ENCODE results near the gene SEC61B.

Gene SEC61B

DNA sequence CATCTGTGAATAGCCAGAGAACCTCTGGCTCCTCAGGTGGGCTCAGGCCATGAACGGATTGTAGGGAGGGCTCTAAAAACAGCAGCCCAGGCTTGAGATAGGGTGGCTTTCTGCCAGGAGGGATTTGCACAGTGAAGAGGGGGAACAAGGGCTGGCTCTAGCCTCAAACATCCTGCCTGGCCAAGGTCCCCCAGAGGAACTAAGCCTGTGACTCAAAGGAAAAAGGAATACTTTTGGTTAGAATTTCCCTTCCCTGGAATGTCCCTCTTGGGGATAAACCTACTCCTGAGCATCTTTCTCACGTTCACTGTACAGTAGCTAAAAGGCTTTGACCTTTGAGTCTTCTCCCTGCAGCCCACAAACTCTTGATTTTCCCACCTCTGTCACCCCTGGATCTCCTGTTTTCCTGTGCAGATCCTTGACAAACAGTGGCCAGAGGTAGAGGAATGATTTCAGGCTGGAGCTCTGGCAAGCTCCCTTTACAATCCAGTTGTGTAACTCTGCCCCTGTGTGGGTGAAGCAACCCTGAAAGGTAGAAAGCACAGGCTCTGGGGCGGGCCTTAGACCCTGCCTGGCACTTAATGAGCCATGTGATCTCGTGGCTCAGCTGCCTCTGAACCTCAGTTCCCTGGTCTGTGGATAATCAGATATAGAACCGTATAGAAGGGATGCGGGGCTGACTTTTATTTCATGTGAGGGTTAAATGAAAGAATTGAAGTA is 17.4 kb downstream of the SEC61B start:
- FAIRE-seq, result no peak

GRCh38 chr9:99241106-99241505 is 19.0 kb downstream of the SEC61B start:
- FAIRE-seq, result no peak

- FAIRE-seq, result no peak
These were observed 22.5 kb downstream of the SEC61B start for GRCh38 chr9:99244344-99245260.

DNA sequence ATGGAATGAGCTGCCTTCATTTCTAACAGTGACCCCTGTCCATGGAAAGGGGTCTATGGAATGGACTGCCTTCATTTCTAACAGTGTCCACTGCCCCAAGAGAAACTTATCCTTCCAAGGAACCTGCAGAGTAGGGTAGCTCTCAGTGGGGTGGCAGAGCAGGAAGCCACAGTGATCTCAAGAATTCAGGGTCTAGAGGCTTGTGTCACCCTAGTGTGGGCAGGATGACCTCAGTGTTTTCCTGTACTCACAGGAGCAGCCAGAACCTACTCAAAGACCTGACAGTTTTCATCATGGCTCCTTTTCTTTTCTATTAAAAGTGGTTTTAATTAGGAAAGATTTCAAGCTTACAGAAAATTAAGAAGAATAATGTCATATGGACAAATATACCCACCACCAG is 27.5 kb downstream of the SEC61B start:
- FAIRE-seq, result no peak

GRCh38 chr9:99251157-99251556 is 29.1 kb downstream of the SEC61B start:
- no peak for FAIRE-seq

GRCh38 chr9:99253134-99253533 is 31.1 kb downstream of the SEC61B start:
- no peak for FAIRE-seq

DNA sequence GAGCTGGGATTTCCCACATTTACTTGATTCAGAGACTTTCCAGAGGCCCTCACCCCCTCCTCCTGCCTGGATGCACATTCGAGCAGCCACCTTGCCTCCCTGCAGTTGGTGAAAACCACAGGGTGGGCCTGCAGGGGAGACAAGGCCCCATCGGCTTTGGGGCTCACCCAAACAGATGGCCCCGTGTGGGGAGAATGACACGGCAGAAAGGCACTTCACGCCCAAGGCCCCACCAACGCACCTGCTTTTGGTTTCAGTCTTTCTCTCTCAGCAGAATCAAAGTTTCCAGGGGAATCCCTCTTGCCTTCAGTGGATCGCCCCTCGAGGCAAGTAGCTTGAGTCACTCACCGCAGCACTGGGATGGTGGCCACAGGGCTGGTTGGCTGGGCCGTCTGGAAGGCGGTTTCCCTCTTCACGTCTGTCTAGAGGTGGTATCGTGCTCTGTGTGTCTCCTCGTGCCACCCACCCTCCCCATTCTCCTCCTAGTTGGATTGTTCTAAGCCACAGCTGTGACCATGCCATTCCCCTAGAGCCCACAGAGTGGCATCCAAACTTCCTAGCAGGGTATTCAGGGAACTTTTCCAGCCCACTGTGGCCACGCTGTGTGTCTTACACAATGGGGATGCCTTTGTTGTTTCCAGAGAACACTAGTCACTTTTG is 31.8 kb downstream of the SEC61B start:
- no peak for FAIRE-seq

DNA sequence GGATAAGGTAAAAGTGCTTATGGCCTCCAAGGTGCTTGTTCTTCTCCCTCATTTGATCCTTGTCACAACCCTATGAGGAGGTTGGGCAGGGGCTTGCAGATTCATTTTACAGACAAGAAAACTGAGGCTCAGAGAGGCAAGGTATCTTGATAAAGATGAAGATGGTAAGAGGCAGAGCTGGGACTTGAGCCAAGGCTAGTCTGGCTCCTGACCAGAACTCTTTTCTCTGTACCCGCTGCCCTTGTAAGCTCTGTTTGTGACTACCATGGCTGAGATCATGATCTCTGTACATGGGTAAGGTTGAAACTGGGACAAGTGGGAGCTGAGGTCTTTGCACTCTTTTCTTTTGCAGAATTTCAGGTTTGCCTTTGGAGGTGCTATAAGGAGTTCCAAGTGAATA is 33.6 kb downstream of the SEC61B start:
- no peak for FAIRE-seq

DNA sequence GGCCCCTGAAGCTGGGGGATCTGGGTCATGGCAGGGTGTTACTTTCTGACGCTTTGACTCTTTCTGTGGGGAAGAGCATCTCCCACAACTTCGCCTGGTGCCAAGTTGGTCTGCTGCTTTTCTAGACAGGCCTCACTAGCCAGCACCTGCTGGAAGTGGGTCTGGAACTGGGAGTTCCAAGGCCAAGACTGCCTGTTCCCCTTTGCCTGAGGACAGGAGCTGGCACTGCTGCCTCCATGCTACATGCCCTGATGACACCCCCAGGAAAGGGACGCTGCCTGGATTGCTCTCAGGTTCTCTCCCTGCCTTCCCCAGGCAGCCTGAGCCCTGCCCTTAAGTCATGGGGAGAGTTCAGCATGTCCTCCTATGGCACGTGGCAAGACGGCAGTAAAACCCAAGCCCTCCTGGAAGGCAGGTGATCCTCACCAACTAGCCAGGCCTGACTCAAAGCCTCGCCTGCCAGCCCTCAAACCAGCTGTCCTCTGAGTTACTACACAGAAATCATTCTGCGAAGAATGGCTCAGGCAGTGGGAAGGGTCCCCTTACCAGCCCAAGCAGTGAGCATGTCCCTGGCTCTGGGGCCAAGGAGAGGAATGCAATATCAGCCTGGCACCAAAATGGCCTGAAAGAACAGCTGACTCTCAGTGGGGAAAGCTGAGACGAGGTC is 35.8 kb downstream of the SEC61B start:
- FAIRE-seq, result no peak

DNA sequence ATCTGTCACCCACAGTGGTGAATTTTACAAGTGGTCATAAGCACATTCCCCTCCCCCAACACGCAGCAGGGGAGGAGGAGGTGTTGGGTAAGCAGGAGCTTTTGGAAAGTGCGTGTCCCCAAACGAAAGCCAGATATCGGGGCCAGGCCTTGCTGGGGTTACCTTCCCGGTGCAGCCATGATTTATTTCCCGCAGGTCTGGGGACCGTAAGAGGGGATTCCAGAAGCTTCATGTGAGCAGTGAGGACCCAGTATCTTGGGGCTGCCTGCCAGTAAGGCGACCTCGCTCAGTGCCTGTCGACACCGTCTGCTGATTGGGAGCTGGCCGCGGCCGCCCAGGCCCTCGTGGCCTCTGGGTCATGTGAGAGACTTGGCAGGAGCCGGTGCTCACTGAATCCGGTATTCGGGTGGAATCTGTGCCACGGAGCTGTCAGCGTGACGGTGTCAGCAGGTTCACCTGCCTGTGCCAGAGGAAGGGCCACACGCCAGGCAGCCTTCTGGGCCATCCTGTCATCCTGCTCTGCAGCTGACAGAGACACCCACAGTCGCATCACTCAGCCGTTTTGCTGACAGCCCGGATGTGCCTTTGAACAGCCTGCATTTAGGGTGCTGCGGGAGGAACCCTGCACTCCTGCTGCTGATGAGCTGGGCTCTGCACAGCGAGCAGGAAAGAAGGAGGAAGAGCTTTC is 37.3 kb downstream of the SEC61B start:
- no peak for FAIRE-seq

GRCh38 chr9:99261923-99262322 is 39.8 kb downstream of the SEC61B start:
- FAIRE-seq, result no peak

GRCh38 chr9:99262949-99263418 is 40.9 kb downstream of the SEC61B start:
- no peak for FAIRE-seq

- FAIRE-seq, result no peak
These were observed 42.1 kb downstream of the SEC61B start for GRCh38 chr9:99264070-99264680.

DNA sequence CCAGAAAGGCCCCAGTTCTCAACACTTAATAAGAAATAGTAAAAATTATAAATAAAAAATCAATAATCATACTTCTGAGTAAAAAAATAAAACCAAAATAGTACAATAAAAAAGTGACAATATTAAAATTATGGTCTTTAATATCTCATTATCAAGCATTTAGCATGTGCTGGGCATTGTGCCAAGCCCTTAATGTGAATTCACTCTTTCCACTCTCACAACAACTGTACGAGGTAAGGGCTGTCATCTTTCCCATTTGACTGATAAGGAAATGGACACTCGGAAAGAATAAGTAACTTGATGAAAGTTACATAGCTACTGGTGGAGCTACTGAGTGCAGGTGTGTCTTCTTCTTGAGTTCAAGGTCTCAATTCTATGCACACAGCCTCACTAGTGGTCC is 43.6 kb downstream of the SEC61B start:
- FAIRE-seq, result no peak

GRCh38 chr9:99266255-99267023 is 44.4 kb downstream of the SEC61B start:
- FAIRE-seq, result no peak

DNA sequence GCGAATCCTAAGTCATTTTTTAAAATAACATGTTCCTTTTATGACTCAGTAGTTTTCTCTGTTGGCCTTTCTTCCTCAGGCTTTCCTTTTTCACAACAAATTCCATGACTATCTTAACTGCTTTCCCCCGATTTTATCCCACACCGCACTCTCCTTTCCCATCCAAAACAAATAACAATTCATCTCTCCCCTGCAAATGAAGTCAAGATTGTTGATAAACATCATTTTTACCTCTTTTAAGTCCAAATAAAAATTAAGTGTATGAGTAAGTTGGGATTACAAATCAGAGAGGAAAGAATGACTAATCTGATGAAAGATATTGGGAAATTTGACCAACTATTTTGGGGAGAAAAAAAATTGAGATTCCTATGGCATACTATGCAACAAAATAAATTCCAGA is 47.3 kb downstream of the SEC61B start:
- no peak for FAIRE-seq

- no peak for FAIRE-seq
These were observed 48.4 kb downstream of the SEC61B start for GRCh38 chr9:99270491-99270890.

DNA sequence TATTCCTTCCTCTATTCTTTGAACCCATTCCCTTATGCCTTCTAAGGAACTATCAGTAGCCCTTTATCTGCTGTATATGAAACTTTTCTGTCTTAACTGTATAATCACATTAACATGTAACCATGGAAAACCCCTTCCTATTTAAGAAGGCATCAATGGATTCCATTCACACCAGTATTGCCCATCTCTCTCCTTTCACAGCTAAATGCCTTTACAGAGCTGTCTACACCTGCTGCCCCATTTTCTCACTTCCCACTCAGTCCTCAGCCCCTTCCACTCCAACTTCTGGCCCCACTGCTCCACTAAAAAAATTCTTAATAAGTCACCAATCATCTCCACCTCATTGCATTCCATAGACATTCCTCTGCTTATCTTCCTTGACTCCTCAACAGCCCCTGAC is 50.8 kb downstream of the SEC61B start:
- no peak for FAIRE-seq

- FAIRE-seq, result no peak
These were observed 51.9 kb downstream of the SEC61B start for GRCh38 chr9:99274016-99274415.

GRCh38 chr9:99274495-99274894 is 52.4 kb downstream of the SEC61B start:
- no peak for FAIRE-seq

All from colon (tissue), 2 donors.